Measurements from ENCODE around the gene LRP2BP. TPM values are rescaled to one million over a fixed set of nuclear protein-coding genes. Genes with fewer than 3 reads are reported as not detected.

The LRP2BP gene
- total RNA-seq, 2 experiments from 2014 or later, result 2.7 to 3.1 TPM

DNA sequence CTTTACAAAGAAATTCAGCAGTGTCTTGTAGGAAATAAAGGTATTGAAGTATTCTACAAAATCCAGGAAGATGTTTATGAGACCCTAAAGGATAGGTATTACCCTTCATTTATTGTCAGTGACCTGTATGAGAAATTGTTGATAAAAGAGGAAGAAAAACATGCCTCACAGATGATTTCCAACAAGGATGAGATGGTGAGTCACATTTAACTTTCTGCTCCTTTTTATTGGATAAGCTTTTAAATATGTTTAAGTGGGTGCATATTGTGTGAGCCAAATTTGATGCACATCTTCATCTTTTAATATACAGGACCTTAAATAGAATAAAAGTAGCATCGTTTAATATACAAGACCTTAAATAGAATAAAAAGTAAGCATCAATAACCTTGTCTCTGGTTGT lies 72.1 kb downstream of the LRP2BP start:
- no peaks in the 10 kb centered on the region for H3K27me3 Mint-ChIP-seq
- intact Hi-C loops (cut with DNase I, micrococcal nuclease), result no loop called here
- no peaks in the 10 kb centered on the region for H3K4me1 Mint-ChIP-seq (ENCODE audit: low read depth)
- no peaks in the 10 kb centered on the region for H3K27me3 ChIP-seq (ENCODE audit: control insufficient read depth in 1 of 2, insufficient read depth in 2 of 2, low read length in 2 of 2)
- H3K36me3 Mint-ChIP-seq (ENCODE audit: low read depth), result peaks cover 38% of the 10 kb centered on the region
- H3K36me3 ChIP-seq (ENCODE audit: insufficient read depth, low read length), result no peaks in the 10 kb centered on the region
- POLR2A ChIA-PET, result no interaction called here
- TF ChIP-seq, protein P1, sequence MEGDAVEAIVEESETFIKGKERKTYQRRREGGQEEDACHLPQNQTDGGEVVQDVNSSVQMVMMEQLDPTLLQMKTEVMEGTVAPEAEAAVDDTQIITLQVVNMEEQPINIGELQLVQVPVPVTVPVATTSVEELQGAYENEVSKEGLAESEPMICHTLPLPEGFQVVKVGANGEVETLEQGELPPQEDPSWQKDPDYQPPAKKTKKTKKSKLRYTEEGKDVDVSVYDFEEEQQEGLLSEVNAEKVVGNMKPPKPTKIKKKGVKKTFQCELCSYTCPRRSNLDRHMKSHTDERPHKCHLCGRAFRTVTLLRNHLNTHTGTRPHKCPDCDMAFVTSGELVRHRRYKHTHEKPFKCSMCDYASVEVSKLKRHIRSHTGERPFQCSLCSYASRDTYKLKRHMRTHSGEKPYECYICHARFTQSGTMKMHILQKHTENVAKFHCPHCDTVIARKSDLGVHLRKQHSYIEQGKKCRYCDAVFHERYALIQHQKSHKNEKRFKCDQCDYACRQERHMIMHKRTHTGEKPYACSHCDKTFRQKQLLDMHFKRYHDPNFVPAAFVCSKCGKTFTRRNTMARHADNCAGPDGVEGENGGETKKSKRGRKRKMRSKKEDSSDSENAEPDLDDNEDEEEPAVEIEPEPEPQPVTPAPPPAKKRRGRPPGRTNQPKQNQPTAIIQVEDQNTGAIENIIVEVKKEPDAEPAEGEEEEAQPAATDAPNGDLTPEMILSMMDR (IDR thresholded peaks at IDR 0.05), result no peak
- no peak overlapping the region for H3K27ac Mint-ChIP-seq
- no peaks in the 10 kb centered on the region for H3K9me3 Mint-ChIP-seq
- CTCF ChIA-PET, result no interaction called here
- no peaks in the 10 kb centered on the region for H3K4me1 ChIP-seq (ENCODE audit: insufficient read depth, low read length)
- H3K27ac ChIP-seq (ENCODE audit: low read depth in 1 of 2, low read length in 2 of 2), result no peak overlapping the region
- no peak overlapping the region for H3K4me3 Mint-ChIP-seq
- no peak overlapping the region for H3K4me3 ChIP-seq (ENCODE audit: low read length)
- no peaks in the 10 kb centered on the region for H3K9me3 ChIP-seq (ENCODE audit: control insufficient read depth in 1 of 2, insufficient read depth in 1 of 2, low read length in 2 of 2)
- no peak for ATAC-seq (ENCODE audit: poor library complexity)
- no peak for DNase-seq

DNA sequence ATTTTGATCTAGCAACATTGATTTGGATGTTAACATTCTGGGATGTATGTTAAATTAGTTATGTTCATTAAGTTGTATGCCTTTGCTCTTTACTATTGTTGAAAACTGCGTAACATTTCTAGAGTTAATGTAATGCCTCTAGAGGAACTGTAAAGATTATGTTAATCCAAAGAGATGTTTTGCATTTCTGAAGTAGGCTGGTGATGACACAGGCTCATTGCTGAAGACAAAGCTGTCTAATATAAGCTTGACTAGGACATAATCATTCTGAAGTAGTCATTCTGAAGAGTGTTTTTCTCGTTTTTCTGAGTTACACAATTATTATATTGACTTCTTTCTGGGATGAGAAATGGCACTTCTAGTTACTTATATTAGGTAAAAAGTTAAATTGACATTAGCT lies 72.9 kb downstream of the LRP2BP start:
- Histone ChIP-seq H3K9me3 (ENCODE audit: control insufficient read depth in 1 of 2, insufficient read depth in 1 of 2, low read length in 2 of 2) (no peaks in the 10 kb centered on the region), H3K27me3 (ENCODE audit: control insufficient read depth in 1 of 2, insufficient read depth in 2 of 2, low read length in 2 of 2) (no peaks in the 10 kb centered on the region), H3K4me1 (ENCODE audit: insufficient read depth, low read length) (no peaks in the 10 kb centered on the region), H3K27ac (ENCODE audit: low read depth in 1 of 2, low read length in 2 of 2) (no peak overlapping the region), H3K36me3 (ENCODE audit: insufficient read depth, low read length) (no peaks in the 10 kb centered on the region), H3K4me3 (ENCODE audit: low read length) (no peak overlapping the region)
- no peaks in the 10 kb centered on the region for H3K4me1 Mint-ChIP-seq (ENCODE audit: low read depth)
- H3K27ac Mint-ChIP-seq, result no peak overlapping the region
- intact Hi-C loops (cut with DNase I, micrococcal nuclease), result no loop called here
- ChIA-PET CTCF (no interaction called here), POLR2A (no interaction called here)
- DNase-seq, result no peak
- no peak overlapping the region for H3K4me3 Mint-ChIP-seq
- no peaks in the 10 kb centered on the region for H3K27me3 Mint-ChIP-seq
- no peak for ATAC-seq (ENCODE audit: poor library complexity)
- TF ChIP-seq, protein P1 (IDR thresholded peaks at IDR 0.05), result no peak
- no peaks in the 10 kb centered on the region for H3K9me3 Mint-ChIP-seq
- H3K36me3 Mint-ChIP-seq (ENCODE audit: low read depth), result peaks cover 40% of the 10 kb centered on the region

DNA sequence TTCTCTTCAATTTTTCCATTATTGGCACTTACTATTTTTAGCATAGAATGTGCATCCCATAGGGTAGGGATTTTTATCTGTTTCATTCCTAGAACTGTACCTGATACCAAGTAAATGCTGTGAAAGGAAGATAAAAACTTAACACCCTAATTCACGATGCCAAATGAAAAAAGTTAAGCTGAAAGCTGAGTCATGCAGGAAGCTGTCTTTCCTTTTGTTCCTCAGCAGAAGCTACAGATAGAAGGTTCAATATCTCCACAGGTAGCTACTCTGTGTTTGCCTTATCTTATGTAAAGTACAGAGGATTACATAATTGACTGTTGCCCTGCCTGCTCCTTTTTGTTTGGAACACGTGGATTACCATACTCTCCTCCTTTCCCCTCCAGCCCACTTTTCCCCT lies 77.0 kb downstream of the LRP2BP start:
- ChIA-PET POLR2A (no interaction called here), CTCF (no interaction called here)
- H3K36me3 Mint-ChIP-seq (ENCODE audit: low read depth), result peaks cover 62% of the 10 kb centered on the region

More for the DNA sequence above, 77.0 kb downstream of the LRP2BP start:
- DNase-seq, result no peak
- TF ChIP-seq, protein P1 (IDR thresholded peaks at IDR 0.05), result no peak
- no peak overlapping the region for H3K27ac ChIP-seq (ENCODE audit: low read depth in 1 of 2, low read length in 2 of 2)
- H3K9me3 ChIP-seq (ENCODE audit: control insufficient read depth in 1 of 2, insufficient read depth in 1 of 2, low read length in 2 of 2), result no peaks in the 10 kb centered on the region
- H3K4me3 ChIP-seq (ENCODE audit: low read length), result no peak overlapping the region
- Mint-ChIP-seq H3K4me3 (no peak overlapping the region), H3K4me1 (ENCODE audit: low read depth) (no peaks in the 10 kb centered on the region), H3K27me3 (no peaks in the 10 kb centered on the region), H3K27ac (no peak overlapping the region), H3K9me3 (no peaks in the 10 kb centered on the region)
- no peaks in the 10 kb centered on the region for H3K27me3 ChIP-seq (ENCODE audit: control insufficient read depth in 1 of 2, insufficient read depth in 2 of 2, low read length in 2 of 2)
- no peak for ATAC-seq (ENCODE audit: poor library complexity)
- no peaks in the 10 kb centered on the region for H3K4me1 ChIP-seq (ENCODE audit: insufficient read depth, low read length)
- intact Hi-C loops (cut with DNase I, micrococcal nuclease), result no loop called here
- H3K36me3 ChIP-seq (ENCODE audit: insufficient read depth, low read length), result no peaks in the 10 kb centered on the region

All from CD4-positive, alpha-beta T cell (primary cell).